NCI-H146 (cell line): ENCODE results near the gene SEL1L2.
A peak's percentile ranks its signal among the peaks of the same experiment; 100 is the strongest.

Source experiments
- DNase-seq: peaks from one replicate; lab custom pipeline; 2025; lab: John Stamatoyannopoulos, UW

The SEL1L2 gene

GRCh38 chr20:13930281-13930680, 60.1 kb downstream of the SEL1L2 start:
- no peak for DNase-seq

GRCh38 chr20:13929836-13930235, 60.6 kb downstream of the SEL1L2 start:
- no peak for DNase-seq

GRCh38 chr20:13928901-13929300, 61.5 kb downstream of the SEL1L2 start:
- DNase-seq, result no peak

GRCh38 chr20:13927171-13927570, 63.2 kb downstream of the SEL1L2 start:
- DNase-seq, result no peak

- DNase-seq, result no peak
Observed at GRCh38 chr20:13922241-13922640, 68.2 kb downstream of the SEL1L2 start.

GRCh38 chr20:13915284-13915683, 75.1 kb downstream of the SEL1L2 start:
- DNase-seq, result no peak

- no peak for DNase-seq
Observed at GRCh38 chr20:13913572-13913971, 76.8 kb downstream of the SEL1L2 start.

- no peak for DNase-seq
Observed at GRCh38 chr20:13913131-13913530, 77.3 kb downstream of the SEL1L2 start.

GRCh38 chr20:13910492-13910891, 79.9 kb downstream of the SEL1L2 start:
- no peak for DNase-seq

- no peak for DNase-seq
Observed at GRCh38 chr20:13909067-13909466, 81.3 kb downstream of the SEL1L2 start.

GRCh38 chr20:13904766-13905165, 85.6 kb downstream of the SEL1L2 start:
- no peak for DNase-seq

- DNase-seq, result no peak
Observed at GRCh38 chr20:13900496-13900895, 89.9 kb downstream of the SEL1L2 start.

GRCh38 chr20:13898012-13898612, 92.3 kb downstream of the SEL1L2 start:
- DNase-seq, result peak; percentile 14

- no peak for DNase-seq
Observed at GRCh38 chr20:13891575-13891974, 98.8 kb downstream of the SEL1L2 start.

- no peak for DNase-seq
Observed at GRCh38 chr20:13884803-13885202, 105.6 kb downstream of the SEL1L2 start.

- DNase-seq, result no peak
Observed at GRCh38 chr20:13883425-13883824, 107.0 kb downstream of the SEL1L2 start.

GRCh38 chr20:13878566-13878965, 111.8 kb downstream of the SEL1L2 start:
- no peak for DNase-seq

GRCh38 chr20:13877793-13878192, 112.6 kb downstream of the SEL1L2 start:
- peak; percentile 57 for DNase-seq

- no peak for DNase-seq
Observed at GRCh38 chr20:13875265-13875811, 115.1 kb downstream of the SEL1L2 start.

- no peak for DNase-seq
Observed at GRCh38 chr20:13874394-13875157, 115.8 kb downstream of the SEL1L2 start.

GRCh38 chr20:13873831-13874230, 116.6 kb downstream of the SEL1L2 start:
- no peak for DNase-seq

GRCh38 chr20:13870170-13870748, 120.2 kb downstream of the SEL1L2 start:
- no peak for DNase-seq

GRCh38 chr20:13868331-13868730, 122.1 kb downstream of the SEL1L2 start:
- no peak for DNase-seq
